Type B pancreatic cell (in vitro differentiated cells): ENCODE data around the gene PRR5. TPM values are rescaled to one million over a fixed set of nuclear protein-coding genes. Genes with fewer than 3 reads are reported as not detected.
A peak's percentile ranks its signal among the peaks of the same experiment; 100 is the strongest.
"Not testable (repeated sequence)": the region's sequence is repeated elsewhere in the genome, so short reads cannot be mapped to it uniquely, and the experiment has no call there.

ENCODE experiments used
- DNase-seq: peaks from one replicate; pipeline ENCODE4 v3.0.0; 2021; ENCODE audit warnings: mixed read lengths; ENCODE audit not compliant: unreplicated experiment; ENCODE audit errors: extremely low spot score
- H3K27ac Mint-ChIP-seq: 2 replicates; pipeline ENCODE4 v1.8.0; 2021; ENCODE audit warnings: mild to moderate bottlenecking, mixed read lengths
- H3K27me3 Mint-ChIP-seq: 2 replicates; pipeline ENCODE4 v1.8.0; 2021; ENCODE audit warnings: mixed read lengths
- H3K36me3 Mint-ChIP-seq: 2 replicates; pipeline ENCODE4 v1.8.0; 2021; ENCODE audit warnings: mixed read lengths
- H3K4me1 Mint-ChIP-seq: one replicate; pipeline ENCODE4 v1.8.0; 2021; ENCODE audit warnings: mixed read lengths; ENCODE audit not compliant: unreplicated experiment
- H3K4me3 Mint-ChIP-seq: 2 replicates; pipeline ENCODE4 v1.8.0; 2021; ENCODE audit warnings: mild to moderate bottlenecking, mixed read lengths
- H3K9me3 Mint-ChIP-seq: 2 replicates; pipeline ENCODE4 v1.8.0; 2021; ENCODE audit warnings: mixed read lengths
- CTCF ChIP-seq: fragments of 200-600 bp; sonication (generic); conservative IDR thresholded peaks from 2 replicates; pipeline ENCODE4 v1.5.0; 2021; ENCODE audit warnings: antibody characterized with exemption, mild to moderate bottlenecking
- total RNA-seq: library from RNA; stranded (reverse); gene quantifications from 2 replicates; pipeline ENCODE4 v1.2.1, GENCODE V29; 2021; ENCODE audit warnings: low replicate concordance

The PRR5 gene
- total RNA-seq, 1 donor from 2014 or later = 21.2 TPM

DNA sequence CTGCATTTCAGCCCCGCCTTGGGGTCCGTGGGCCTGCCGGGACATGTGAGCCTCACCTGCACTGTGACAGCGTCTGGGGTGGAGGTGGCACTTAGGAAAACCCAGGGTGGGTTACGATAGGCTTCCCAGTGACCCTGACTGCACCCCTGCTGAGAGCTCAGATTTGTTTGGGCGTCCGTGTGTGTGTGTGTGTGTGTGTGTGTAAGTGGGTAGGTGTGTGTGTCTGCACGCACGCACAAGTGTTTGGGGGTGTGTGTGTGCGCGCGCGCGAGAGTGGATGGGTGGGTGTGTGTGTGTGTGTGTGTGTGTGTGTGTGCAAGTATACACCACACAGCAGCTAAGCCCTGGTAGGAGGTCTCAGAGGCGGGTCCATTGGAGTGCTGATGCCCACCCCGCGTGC lies 38.3 kb downstream of the PRR5 start:
- H3K9me3 Mint-ChIP-seq = no peaks in the 10 kb centered on the region
- H3K4me3 Mint-ChIP-seq = no peak overlapping the region
- peaks cover 8% of the 10 kb centered on the region for H3K27me3 Mint-ChIP-seq
- H3K27ac Mint-ChIP-seq = peak overlapping the region; percentile 75
- TF ChIP-seq CTCF = no peak
- no peaks in the 10 kb centered on the region for H3K36me3 Mint-ChIP-seq
- peaks cover 17% of the 10 kb centered on the region for H3K4me1 Mint-ChIP-seq
- no peak for DNase-seq

- DNase-seq = no peak
- no peak for TF ChIP-seq CTCF
- Mint-ChIP-seq H3K27me3 (peaks cover 12% of the 10 kb centered on the region), H3K4me3 (no peak overlapping the region), H3K36me3 (no peaks in the 10 kb centered on the region), H3K9me3 (no peaks in the 10 kb centered on the region), H3K4me1 (peaks cover 21% of the 10 kb centered on the region), H3K27ac (no peak overlapping the region)
Measured at GRCh38 chr22:44741929-44742328, 39.9 kb downstream of the PRR5 start.

- Mint-ChIP-seq H3K4me3 (no peak overlapping the region), H3K27me3 (peaks cover 15% of the 10 kb centered on the region), H3K4me1 (peaks cover 24% of the 10 kb centered on the region), H3K27ac (no peak overlapping the region), H3K36me3 (no peaks in the 10 kb centered on the region), H3K9me3 (no peaks in the 10 kb centered on the region)
- no peak for TF ChIP-seq CTCF
- DNase-seq = no peak
Measured at GRCh38 chr22:44743247-44743646, 41.2 kb downstream of the PRR5 start.

DNA sequence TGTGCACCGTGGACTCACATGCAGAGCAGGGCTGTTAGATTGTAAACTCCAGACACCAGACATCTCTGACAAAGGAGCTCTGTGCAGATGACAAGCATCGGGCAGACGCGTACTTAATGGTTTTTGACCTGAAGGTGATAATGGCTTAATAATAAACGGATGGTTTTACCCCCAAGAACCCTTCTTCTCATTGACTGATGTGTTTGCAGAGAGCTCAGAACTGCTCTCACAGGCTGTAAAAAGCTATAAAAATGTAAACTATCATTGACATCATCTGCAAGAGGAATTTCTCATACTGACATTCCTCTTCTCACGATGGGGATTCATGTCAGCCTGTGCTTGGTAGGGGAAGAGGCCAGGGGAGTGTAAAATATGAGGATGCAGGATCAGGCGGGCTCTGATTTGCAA lies 41.8 kb downstream of the PRR5 start:
- peaks cover 24% of the 10 kb centered on the region for H3K4me1 Mint-ChIP-seq
- H3K9me3 Mint-ChIP-seq = no peaks in the 10 kb centered on the region
- peaks cover 15% of the 10 kb centered on the region for H3K27me3 Mint-ChIP-seq
- H3K36me3 Mint-ChIP-seq = no peaks in the 10 kb centered on the region
- TF ChIP-seq CTCF = no peak
- no peak overlapping the region for H3K27ac Mint-ChIP-seq
- H3K4me3 Mint-ChIP-seq = no peak overlapping the region
- no peak for DNase-seq

DNA sequence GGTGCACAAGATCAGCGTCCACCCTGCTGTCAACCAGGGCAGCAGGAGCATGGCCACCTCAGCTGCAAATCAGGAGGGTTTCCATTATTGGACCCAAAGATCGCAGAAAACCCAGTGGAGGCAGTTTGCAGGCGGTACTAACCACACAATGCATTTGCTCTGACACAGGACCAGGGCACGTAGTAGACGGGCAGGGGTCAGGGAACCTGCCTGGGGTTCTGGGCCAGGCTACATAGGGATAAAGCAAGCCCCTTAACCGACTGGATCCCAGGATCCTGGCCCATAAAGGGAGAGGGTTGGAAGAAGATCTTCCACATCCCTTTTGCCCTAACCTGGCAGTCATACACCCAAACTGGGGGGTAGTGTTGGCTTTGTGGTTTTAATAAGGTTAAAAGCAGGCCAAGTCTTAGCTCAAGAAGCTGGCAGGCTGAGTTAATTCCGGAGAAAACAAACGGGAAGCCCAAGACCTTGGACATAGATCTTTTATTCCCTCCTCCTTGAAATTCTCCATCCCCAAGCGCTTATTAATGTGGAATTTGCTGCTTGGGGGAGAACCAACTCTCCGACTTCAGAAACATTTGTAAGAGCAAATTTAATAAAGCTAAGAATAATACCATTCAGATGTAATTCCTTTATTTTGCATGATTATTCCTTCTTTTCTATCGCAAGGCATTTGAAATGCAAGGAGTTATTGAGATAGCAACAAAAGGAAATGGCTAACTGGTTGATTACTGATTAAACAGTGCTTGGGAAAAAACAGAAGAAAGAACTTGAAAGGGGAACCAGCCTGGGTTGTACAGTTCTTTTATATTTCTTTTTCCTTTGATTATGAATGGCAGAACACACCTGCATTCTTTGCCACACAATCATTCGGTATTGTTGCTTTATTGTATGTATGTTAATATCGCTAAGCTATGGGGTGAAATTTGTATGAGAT lies 44.1 kb downstream of the PRR5 start:
- no peak for TF ChIP-seq CTCF
- H3K4me3 Mint-ChIP-seq = peak overlapping the region; percentile 54
- peak overlapping the region; percentile 90 for H3K27ac Mint-ChIP-seq
- peaks cover 15% of the 10 kb centered on the region for H3K27me3 Mint-ChIP-seq
- no peaks in the 10 kb centered on the region for H3K36me3 Mint-ChIP-seq
- H3K4me1 Mint-ChIP-seq = peaks cover 19% of the 10 kb centered on the region
- H3K9me3 Mint-ChIP-seq = no peaks in the 10 kb centered on the region
- no peak for DNase-seq

DNA sequence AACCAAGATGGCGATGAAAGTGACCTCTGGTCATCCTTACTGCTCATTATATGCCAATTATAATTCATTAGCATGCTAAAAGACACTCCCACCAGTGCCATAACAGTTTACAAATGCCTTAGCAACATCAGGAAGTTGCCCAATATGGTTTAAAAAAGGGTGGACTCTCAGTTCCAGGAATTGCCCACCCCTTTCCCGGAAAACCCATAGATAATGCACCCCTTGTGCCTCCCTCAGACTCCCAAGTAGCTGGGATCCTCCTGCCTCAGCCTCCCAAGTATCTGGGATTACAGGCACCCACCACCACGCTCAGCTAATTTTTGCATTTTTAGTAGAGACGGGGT lies 45.8 kb downstream of the PRR5 start:
- peaks cover 19% of the 10 kb centered on the region for H3K4me1 Mint-ChIP-seq
- not testable (repeated sequence) for H3K4me3 Mint-ChIP-seq, H3K36me3 Mint-ChIP-seq, H3K9me3 Mint-ChIP-seq, DNase-seq
- peaks cover 16% of the 10 kb centered on the region for H3K27me3 Mint-ChIP-seq
- peak overlapping the region; percentile 90 for H3K27ac Mint-ChIP-seq
